B cell (primary cell): ENCODE data around the gene DFFB. TPM values are rescaled to one million over a fixed set of nuclear protein-coding genes. Genes with fewer than 3 reads are reported as not detected.
"Not testable (repeated sequence)": the region's sequence is repeated elsewhere in the genome, so short reads cannot be mapped to it uniquely, and the experiment has no call there.

Source experiments
- ATAC-seq: fragments of 200-7000 bp; cut with Tn5 transposase; one replicate; pipeline ENCODE4 v1.10.0; 2021; ENCODE audit warnings: low read depth, mild to moderate bottlenecking, moderate number of reproducible peaks, moderate library complexity
- CTCF ChIA-PET: fragments of 350-600 bp; sonication (Branson Sonifier 250); formaldehyde crosslinking; loops from one replicate; lab custom pipeline; 2021; ENCODE audit warnings: antibody characterized with exemption, inconsistent platforms; lab: Charles Lee
- POLR2A ChIA-PET: fragments of 350-600 bp; sonication (Branson Sonifier 250); formaldehyde crosslinking; loops from one replicate; lab custom pipeline; 2021; ENCODE audit warnings: antibody characterized with exemption; lab: Charles Lee
- DNase-seq: peaks from one replicate; pipeline ENCODE4 v3.0.0; 2013
- H2AFZ ChIP-seq: 2 replicates; pipeline ENCODE4 v1.6.1; 2012; ENCODE audit warnings: mild to moderate bottlenecking, low read depth, low read length; ENCODE audit not compliant: insufficient read depth, poor library complexity, severe bottlenecking
- H3K27ac ChIP-seq, 2 donors: 1 replicate in 1 of 2; 2 replicates in 1 of 2; pipeline ENCODE4 v1.5.1; 2012 to 2013; ENCODE audit warnings: low read length in 2 of 2, mild to moderate bottlenecking in 2 of 2, moderate library complexity in 1 of 2
- H3K27me3 ChIP-seq, 4 experiments: fragments of 200-600 bp in 1 of 4; sonication (generic) in 1 of 4; replicated peaks in 1 of 4; 1 replicate in 2 of 4; 2 replicates in 2 of 4; pipeline versions ENCODE4 v1.6.1 to v1.7.0; 2013 to 2016; ENCODE audit warnings: low read length in 3 of 4, mild to moderate bottlenecking in 2 of 4, mixed read lengths in 1 of 4, moderate library complexity in 1 of 4; ENCODE audit not compliant: insufficient read depth in 4 of 4, control insufficient read depth in 3 of 4; ENCODE audit errors: control extremely low read depth in 1 of 4
- H3K36me3 ChIP-seq, 2 experiments: replicated peaks in 1 of 2; 1 replicate in 1 of 2; 2 replicates in 1 of 2; pipeline versions ENCODE4 v1.6.1 to v1.7.1; 2013; ENCODE audit warnings: low read length in 1 of 2; ENCODE audit not compliant: insufficient read depth in 2 of 2, control insufficient read depth in 1 of 2; ENCODE audit errors: control extremely low read depth in 1 of 2, extremely low read depth in 1 of 2
- H3K4me1 ChIP-seq, 2 donors: fragments of 200-600 bp in 1 of 2; sonication (generic) in 1 of 2; 1 replicate in 1 of 2; 2 replicates in 1 of 2; pipeline versions ENCODE4 v1.5.1 to v1.6.1; 2013 to 2017; ENCODE audit warnings: low read length in 2 of 2; ENCODE audit not compliant: control insufficient read depth in 2 of 2, insufficient read depth in 2 of 2
- H3K4me2 ChIP-seq: replicated peaks from 2 replicates; pipeline ENCODE3; 2012; ENCODE audit warnings: mild to moderate bottlenecking, low read depth, low read length; ENCODE audit not compliant: poor library complexity, severe bottlenecking
- H3K4me3 ChIP-seq, 5 experiments: fragments of 200-600 bp in 1 of 5; sonication (generic) in 1 of 5; 1 replicate in 3 of 5; 2 replicates in 2 of 5; pipeline versions ENCODE4 v1.5.1 to v1.7.0; 2011 to 2016; ENCODE audit warnings: low read length in 4 of 5, mild to moderate bottlenecking in 4 of 5, low read depth in 2 of 5, control low read depth in 1 of 5, moderate library complexity in 1 of 5; ENCODE audit not compliant: insufficient read depth in 1 of 5; ENCODE audit errors: control extremely low read depth in 1 of 5, extremely low read depth in 1 of 5
- H3K79me2 ChIP-seq: fragments of 200-600 bp; sonication (generic); one replicate; pipeline ENCODE4 v1.6.0; 2016; ENCODE audit warnings: low read length; ENCODE audit not compliant: control insufficient read depth, insufficient read depth
- H3K9ac ChIP-seq: fragments of 200-600 bp; sonication (generic); 2 replicates; pipeline ENCODE4 v1.6.1; 2017; ENCODE audit warnings: mild to moderate bottlenecking, low read length, moderate library complexity
- H3K9me3 ChIP-seq, 3 donors: one replicate each; pipeline versions ENCODE4 v1.6.1 to v1.7.1; 2013; ENCODE audit warnings: low read length in 2 of 3; ENCODE audit not compliant: control insufficient read depth in 2 of 3, insufficient read depth in 1 of 3; ENCODE audit errors: control extremely low read depth in 1 of 3
- H4K20me1 ChIP-seq: 2 replicates; pipeline ENCODE4 v1.6.0; 2012; ENCODE audit warnings: mild to moderate bottlenecking, low read length; ENCODE audit not compliant: insufficient read depth, control insufficient read depth, poor library complexity, severe bottlenecking
- H3K27ac Mint-ChIP-seq: one replicate; pipeline ENCODE4 v1.8.0; 2021; ENCODE audit warnings: mixed read lengths
- H3K27me3 Mint-ChIP-seq: one replicate; pipeline ENCODE4 v1.8.0; 2021; ENCODE audit warnings: mixed read lengths
- H3K4me1 Mint-ChIP-seq: one replicate; pipeline ENCODE4 v1.8.0; 2021; ENCODE audit warnings: mixed read lengths
- H3K4me3 Mint-ChIP-seq: one replicate; pipeline ENCODE4 v1.8.0; 2021; ENCODE audit warnings: mixed read lengths
- H3K9me3 Mint-ChIP-seq: one replicate; pipeline ENCODE4 v1.8.0; 2022; ENCODE audit warnings: mixed read lengths; ENCODE audit not compliant: insufficient read depth
- EZH2 ChIP-seq: IDR thresholded peaks from 2 replicates; pipeline ENCODE4 v1.6.1; 2012; ENCODE audit warnings: borderline replicate concordance, low read depth, mild to moderate bottlenecking, moderate library complexity, low read length; ENCODE audit not compliant: insufficient read depth, poor library complexity, severe bottlenecking
- WGBS: methylation state at CpG from one replicate; pipeline ENCODE4 v1.1.5; 2013; ENCODE audit warnings: missing lambda C conversion rate; ENCODE audit not compliant: insufficient coverage; 5-methylcytosine and 5-hydroxymethylcytosine counted together
- intact Hi-C: fragments of 100-400 bp; cut with micrococcal nuclease; formaldehyde crosslinking; loops from one replicate; pipeline ENCODE4 v1.10.0; 2022
- polyA plus RNA-seq: library from polyadenylated mRNA; depleted of rRNA; stranded (reverse); fragments of >200 nt; gene quantifications from 2 replicates; pipeline ENCODE4 v1.2.3, GENCODE V29; 2012
- total RNA-seq, 2 donors: library from RNA; stranded (reverse); fragments of 120-200 nt in 1 of 2; gene quantifications; 1 replicate in 1 of 2; 2 replicates in 1 of 2; pipeline versions ENCODE4 v1.2.3 to v1.2.4, GENCODE V29; 2013 to 2022
- TF ChIP-seq, protein P1 (sequence below): fragments of 200-600 bp; IDR thresholded peaks from one replicate; pipeline ENCODE4 v1.8.0; 2022; ENCODE audit warnings: antibody characterized with exemption, mild to moderate bottlenecking

The DFFB gene
- total and polyA plus RNA-seq, 2 donors (not counting 1 experiment from before 2014, with no cell fraction given), result 14.0 to 17.4 TPM

DNA sequence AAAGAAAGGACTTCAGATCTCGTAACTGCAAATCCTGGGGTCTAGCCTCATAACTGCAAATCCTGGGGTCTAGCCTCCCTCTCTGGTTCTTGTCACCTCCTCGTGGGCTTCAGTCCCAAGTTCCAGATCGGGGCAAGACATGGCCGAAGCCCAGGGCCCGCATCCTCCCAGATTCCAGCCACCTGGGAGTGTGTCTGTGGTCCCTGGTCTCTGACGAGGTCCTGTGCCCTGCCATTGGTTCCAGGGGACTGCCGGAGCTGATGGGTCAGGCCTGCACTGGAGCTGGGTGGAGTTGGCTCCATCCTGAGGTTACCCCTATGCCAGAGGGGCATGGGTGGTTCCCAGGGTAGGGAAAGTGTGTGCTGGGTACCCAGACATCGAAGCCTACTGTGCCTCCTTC lies 60.5 kb downstream of the DFFB start:
- no peaks in the 10 kb centered on the region for H4K20me1 ChIP-seq
- ATAC-seq, result no peak
- H3K27ac ChIP-seq, result no peak overlapping the region
- no peak overlapping the region for H2AFZ ChIP-seq
- no peaks in the 10 kb centered on the region for H3K9me3 ChIP-seq
- intact Hi-C loops, result no loop called here
- no peaks in the 10 kb centered on the region for H3K27me3 ChIP-seq
- H3K4me1 Mint-ChIP-seq, result no peaks in the 10 kb centered on the region
- H3K9me3 Mint-ChIP-seq, result peaks cover 2% of the 10 kb centered on the region
- DNase-seq, result no peak
- 82% methylated on average over 8 of the region's 8 CpGs for WGBS
- TF ChIP-seq, protein P1, sequence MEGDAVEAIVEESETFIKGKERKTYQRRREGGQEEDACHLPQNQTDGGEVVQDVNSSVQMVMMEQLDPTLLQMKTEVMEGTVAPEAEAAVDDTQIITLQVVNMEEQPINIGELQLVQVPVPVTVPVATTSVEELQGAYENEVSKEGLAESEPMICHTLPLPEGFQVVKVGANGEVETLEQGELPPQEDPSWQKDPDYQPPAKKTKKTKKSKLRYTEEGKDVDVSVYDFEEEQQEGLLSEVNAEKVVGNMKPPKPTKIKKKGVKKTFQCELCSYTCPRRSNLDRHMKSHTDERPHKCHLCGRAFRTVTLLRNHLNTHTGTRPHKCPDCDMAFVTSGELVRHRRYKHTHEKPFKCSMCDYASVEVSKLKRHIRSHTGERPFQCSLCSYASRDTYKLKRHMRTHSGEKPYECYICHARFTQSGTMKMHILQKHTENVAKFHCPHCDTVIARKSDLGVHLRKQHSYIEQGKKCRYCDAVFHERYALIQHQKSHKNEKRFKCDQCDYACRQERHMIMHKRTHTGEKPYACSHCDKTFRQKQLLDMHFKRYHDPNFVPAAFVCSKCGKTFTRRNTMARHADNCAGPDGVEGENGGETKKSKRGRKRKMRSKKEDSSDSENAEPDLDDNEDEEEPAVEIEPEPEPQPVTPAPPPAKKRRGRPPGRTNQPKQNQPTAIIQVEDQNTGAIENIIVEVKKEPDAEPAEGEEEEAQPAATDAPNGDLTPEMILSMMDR, result no peak
- TF ChIP-seq EZH2, result no peak
- no peak overlapping the region for H3K9ac ChIP-seq
- no peak overlapping the region for H3K27ac Mint-ChIP-seq
- H3K36me3 ChIP-seq, result no peaks in the 10 kb centered on the region
- no peak overlapping the region for H3K4me3 Mint-ChIP-seq
- H3K4me2 ChIP-seq, result no peak overlapping the region
- ChIA-PET CTCF (no interaction called here), POLR2A (interaction anchor here (0.6 kb wide), 1 partner anchor 75 kb away, joined by 3 read pairs; no protein-coding TSS in a partner anchor)
- H3K4me3 ChIP-seq, result no peak overlapping the region
- H3K27me3 Mint-ChIP-seq, result no peaks in the 10 kb centered on the region
- no peaks in the 10 kb centered on the region for H3K79me2 ChIP-seq
- no peaks in the 10 kb centered on the region for H3K4me1 ChIP-seq

DNA sequence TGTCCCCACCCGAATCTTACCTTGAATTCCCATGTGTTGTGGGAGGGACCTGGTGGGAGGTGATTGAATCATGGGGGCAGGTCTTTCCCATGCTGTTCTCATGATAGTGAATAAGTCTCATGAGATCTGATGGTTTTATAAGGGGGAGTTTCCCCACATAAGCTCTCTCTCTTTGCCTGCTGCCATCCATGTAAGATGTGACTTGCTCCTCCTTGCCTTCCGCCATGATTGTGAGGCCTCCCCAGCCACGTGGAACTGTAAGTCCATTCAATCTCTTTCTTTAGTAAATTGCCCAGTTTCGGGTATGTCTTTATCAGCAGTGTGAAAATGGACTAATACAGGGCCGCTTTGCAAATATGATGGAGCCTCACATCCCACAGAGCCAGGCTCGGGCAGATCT lies 61.1 kb downstream of the DFFB start:
- H3K79me2 ChIP-seq, H3K27me3 ChIP-seq, H4K20me1 ChIP-seq, H3K27ac ChIP-seq, H3K4me1 Mint-ChIP-seq, DNase-seq, intact Hi-C loops, H3K4me3 ChIP-seq, H3K27me3 Mint-ChIP-seq, H3K4me3 Mint-ChIP-seq, H3K27ac Mint-ChIP-seq, H3K9ac ChIP-seq, POLR2A ChIA-PET, H3K9me3 ChIP-seq, H2AFZ ChIP-seq, H3K4me2 ChIP-seq, H3K36me3 ChIP-seq, H3K4me1 ChIP-seq, ATAC-seq, H3K9me3 Mint-ChIP-seq: not testable (repeated sequence)
- WGBS, result 96% methylated on average over 3 of the region's 6 CpGs
- CTCF ChIA-PET, result interaction anchor here (0.9 kb wide), 1 partner anchor 9 kb away, joined by 3 read pairs; no protein-coding TSS in a partner anchor
